ENCODE measurements around the gene ELMO3. TPM values are rescaled to one million over a fixed set of nuclear protein-coding genes. Genes with fewer than 3 reads are reported as not detected.

The ELMO3 gene
- total RNA-seq, 2 experiments from 2014 or later = 5.0 to 5.6 TPM

- DNase-seq = no peak
- ChIA-PET POLR2A (interaction anchor here (0.8 to 1.3 kb wide), 3 partner anchors 12 to 159 kb away, joined by 3 to 4 read pairs (median 4); no protein-coding TSS in a partner anchor), CTCF (interaction anchor here (0.8 to 7.1 kb wide), 6 partner anchors 8 to 209 kb away, joined by 3 to 71 read pairs (median 4); no protein-coding TSS in a partner anchor)
- Mint-ChIP-seq H3K4me1 (ENCODE audit: low read depth) (peaks cover 15% of the 10 kb centered on the region), H3K27ac (no peak overlapping the region), H3K9me3 (no peaks in the 10 kb centered on the region), H3K27me3 (peaks cover 12% of the 10 kb centered on the region), H3K36me3 (ENCODE audit: low read depth) (no peaks in the 10 kb centered on the region), H3K4me3 (no peak overlapping the region)
- TF ChIP-seq CTCF (IDR thresholded peaks at IDR 0.05) = no peak
- intact Hi-C loops (cut with micrococcal nuclease) = loop anchor here (10.0 kb wide), 1 partner anchor 213 kb away; no protein-coding TSS in a partner anchor
- ATAC-seq = no peak
These were observed 11.6 kb upstream of the ELMO3 start for GRCh38 chr16:67187175-67187890.

GRCh38 chr16:67188323-67188722, 10.6 kb upstream of the ELMO3 start:
- Mint-ChIP-seq H3K4me1 (ENCODE audit: low read depth) (peaks cover 23% of the 10 kb centered on the region), H3K9me3 (no peaks in the 10 kb centered on the region), H3K36me3 (ENCODE audit: low read depth) (peaks cover 10% of the 10 kb centered on the region), H3K4me3 (no peak overlapping the region), H3K27me3 (peaks cover 12% of the 10 kb centered on the region), H3K27ac (no peak overlapping the region)
- ChIA-PET POLR2A (interaction anchor here (0.6 kb wide), 1 partner anchor 154 kb away, joined by 3 read pairs; no protein-coding TSS in a partner anchor), CTCF (interaction anchor here (1.3 to 1.9 kb wide), 4 partner anchors 9 to 170 kb away, joined by 3 to 6 read pairs (median 4); no protein-coding TSS in a partner anchor)
- ATAC-seq (no peak), DNase-seq (no peak)
- intact Hi-C loops (cut with micrococcal nuclease) = loop anchor here (10.0 kb wide), 1 partner anchor 214 kb away; no protein-coding TSS in a partner anchor
- TF ChIP-seq CTCF (IDR thresholded peaks at IDR 0.05) = no peak

- ATAC-seq = no peak
- no peaks in the 10 kb centered on the region for H3K9me3 Mint-ChIP-seq
- no peak overlapping the region for H3K27ac Mint-ChIP-seq
- TF ChIP-seq CTCF (IDR thresholded peaks at IDR 0.05) = no peak
- H3K27me3 Mint-ChIP-seq = peaks cover 12% of the 10 kb centered on the region
- peaks cover 14% of the 10 kb centered on the region for H3K36me3 Mint-ChIP-seq (ENCODE audit: low read depth)
- H3K4me3 Mint-ChIP-seq = no peak overlapping the region
- POLR2A ChIA-PET = no interaction called here
- DNase-seq = no peak
- CTCF ChIA-PET = interaction anchor here (1.3 to 1.9 kb wide), 4 partner anchors 9 to 171 kb away, joined by 3 to 7 read pairs (median 5); no protein-coding TSS in a partner anchor
- intact Hi-C loops (cut with micrococcal nuclease) = loop anchor here (10.0 kb wide), 1 partner anchor 214 kb away; no protein-coding TSS in a partner anchor
- peaks cover 28% of the 10 kb centered on the region for H3K4me1 Mint-ChIP-seq (ENCODE audit: low read depth)
These were observed 10.1 kb upstream of the ELMO3 start for GRCh38 chr16:67188798-67189197.

- H3K27me3 Mint-ChIP-seq = peaks cover 7% of the 10 kb centered on the region
- no peak for ATAC-seq
- TF ChIP-seq CTCF (IDR thresholded peaks at IDR 0.05) = no peak
- H3K4me1 Mint-ChIP-seq (ENCODE audit: low read depth) = peaks cover 36% of the 10 kb centered on the region
- intact Hi-C loops (cut with micrococcal nuclease) = no loop called here
- DNase-seq = no peak
- no peak within 1 kb of the TSS for H3K4me3 Mint-ChIP-seq
- peaks cover 25% of the 10 kb centered on the region for H3K36me3 Mint-ChIP-seq (ENCODE audit: low read depth)
- CTCF ChIA-PET = interaction anchor here (1.8 to 1.9 kb wide), 2 partner anchors 35 to 172 kb away, joined by 6 to 7 read pairs; no protein-coding TSS in a partner anchor
- H3K27ac Mint-ChIP-seq = no peak within 1 kb of the TSS
- no peaks in the 10 kb centered on the region for H3K9me3 Mint-ChIP-seq
- POLR2A ChIA-PET = interaction anchor here (1.1 kb wide), 1 partner anchor 35 kb away, joined by 3 read pairs; no protein-coding TSS in a partner anchor
These were observed 8.9 kb upstream of the ELMO3 start, which contains the start of gene EXOC3L1 for GRCh38 chr16:67190041-67190440. TSS of gene EXOC3L1 (minus strand) at chr16:67190136. CDS start at chr16:67189676, 460 bp downstream.
